Stimulated activated CD4-positive, alpha-beta T cell treated with anti-CD3 and anti-CD28 coated beads, Interleukin-4, amount 100 ng/mL, for 48 hours (primary cell): ENCODE results near the gene CASS4.
"Not testable (repeated sequence)": the region's sequence is repeated elsewhere in the genome, so short reads cannot be mapped to it uniquely, and the experiment has no call there.

Source experiments
- DNase-seq, 2 donors: peaks; one replicate each; pipeline ENCODE4 v3.0.0-alpha.2; 2020; ENCODE audit warnings: low read depth in 2 of 2

Gene CASS4

GRCh38 chr20:56392881-56393482, 19.1 kb upstream of the CASS4 start:
- no peak for DNase-seq

GRCh38 chr20:56393653-56394052, 18.4 kb upstream of the CASS4 start:
- no peak for DNase-seq

- no peak for DNase-seq
Observed at GRCh38 chr20:56395166-56395565, 16.9 kb upstream of the CASS4 start.

GRCh38 chr20:56400001-56400640, 11.9 kb upstream of the CASS4 start:
- DNase-seq, result peak; percentile 42 to 49

GRCh38 chr20:56403465-56403864, 8.6 kb upstream of the CASS4 start:
- no peak for DNase-seq

GRCh38 chr20:56405356-56405755, 6.7 kb upstream of the CASS4 start:
- DNase-seq, result not testable (repeated sequence)

- no peak for DNase-seq
Observed at GRCh38 chr20:56406910-56407309, 5.2 kb upstream of the CASS4 start.

- no peak for DNase-seq
Observed at GRCh38 chr20:56409521-56409920, 2.5 kb upstream of the CASS4 start.

- DNase-seq, result no peak
Observed at GRCh38 chr20:56409956-56410355, 2.1 kb upstream of the CASS4 start.

- not testable (repeated sequence) for DNase-seq
Observed at GRCh38 chr20:56411287-56411686, 773 bp upstream of the CASS4 start.

GRCh38 chr20:56412473-56412790, 372 bp downstream of the CASS4 start:
- DNase-seq, result no peak

GRCh38 chr20:56412949-56413348, 889 bp downstream of the CASS4 start:
- DNase-seq, result no peak

- DNase-seq, result peak; percentile 52 to 62
Observed at GRCh38 chr20:56414842-56415765, 3.0 kb downstream of the CASS4 start.

- no peak for DNase-seq
Observed at GRCh38 chr20:56417402-56417801, 5.3 kb downstream of the CASS4 start.

GRCh38 chr20:56417911-56418310, 5.9 kb downstream of the CASS4 start:
- no peak for DNase-seq

GRCh38 chr20:56418385-56418861, 6.4 kb downstream of the CASS4 start:
- DNase-seq, result no peak

GRCh38 chr20:56420028-56420427, 8.0 kb downstream of the CASS4 start:
- no peak for DNase-seq

GRCh38 chr20:56420940-56421688, 9.1 kb downstream of the CASS4 start:
- DNase-seq, result no peak

GRCh38 chr20:56422076-56422823, 10.2 kb downstream of the CASS4 start:
- DNase-seq, result no peak

GRCh38 chr20:56422824-56423189, 10.7 kb downstream of the CASS4 start:
- no peak for DNase-seq

GRCh38 chr20:56423211-56423610, 11.2 kb downstream of the CASS4 start:
- no peak for DNase-seq
